ENCODE data around the gene HOXB9. TPM values are rescaled to one million over a fixed set of nuclear protein-coding genes. Genes with fewer than 3 reads are reported as not detected.
A peak's percentile ranks its signal among the peaks of the same experiment; 100 is the strongest.

Gene HOXB9
- total and polyA plus RNA-seq, 2 of the 13 experiments (the other 11 are each of a cell fraction or from before 2014, with no cell fraction given): not detected

- TF ChIP-seq ZNF781 (CRISPR knock-in tag; IDR thresholded peaks at IDR 0.05; ENCODE audit: borderline replicate concordance, not compliant biosample characterization) (no peak), SIX1 (CRISPR knock-in tag; IDR thresholded peaks at IDR 0.05; ENCODE audit: borderline replicate concordance) (no peak), RFX5 (IDR thresholded peaks at IDR 0.05; ENCODE audit: low read depth, low read length) (no peak), SOX5 (CRISPR knock-in tag; IDR thresholded peaks at IDR 0.05; ENCODE audit: borderline replicate concordance) (no peak)
These were observed 22.0 kb downstream of the HOXB9 start (continued) for GRCh38 chr17:48603959-48604769.

GRCh38 chr17:48601539-48602425, 24.4 kb downstream of the HOXB9 start:
- H3K27ac ChIP-seq (ENCODE audit: extremely low read length, insufficient read depth, low read length): no peak overlapping the region
- H3K4me3 ChIP-seq (replicated peaks in 1 of 3; ENCODE audit: insufficient read depth in 1 of 3, low read depth in 2 of 3, low read length in 3 of 3): no peak overlapping the region
- BruUV-seq (replicated peaks): no TSS peak
- DNase-seq (ENCODE audit: low spot score) (no peak), FAIRE-seq (no peak), ATAC-seq (peak; percentile 32; the same call in 2 of the 3 replicates)
- ChIA-PET POLR2A (no interaction called here), CTCF (ENCODE audit: low intra/inter-chr PET ratio, low total read pairs) (interaction anchor here (1.1 kb wide), 1 partner anchor 11 kb away, joined by 4 read pairs; no protein-coding TSS in a partner anchor)
- H3K9ac ChIP-seq (ENCODE audit: insufficient read depth, low read depth, low read length): no peak overlapping the region
- H4K20me1 ChIP-seq (ENCODE audit: insufficient read depth, low read length): peaks cover 2% of the 10 kb centered on the region; the same call in 1 of the 2 replicates
- peaks cover 38 to 98% of the 10 kb centered on the region in 2 experiments for H3K27me3 ChIP-seq (ENCODE audit: control insufficient read depth in 1 of 2, insufficient read depth in 2 of 2, low read length in 2 of 2)
- no peaks in the 10 kb centered on the region for H3K9me3 ChIP-seq (ENCODE audit: low read length)
- WGBS (ENCODE audit: low lambda C conversion rate): 12% methylated on average over 17 of the region's 35 CpGs
- TF ChIP-seq ZNF326 (CRISPR knock-in tag; IDR thresholded peaks at IDR 0.05; ENCODE audit: borderline replicate concordance) (no peak), EZH2 (conservative IDR thresholded peaks at IDR 0.05; ENCODE audit: low read depth, low read length) (peak; percentile 96), NR2F1 (CRISPR knock-in tag; IDR thresholded peaks at IDR 0.05) (no peak)
- intact Hi-C loops (cut with micrococcal nuclease; ENCODE audit: unreplicated experiment): no loop called here
- H3K36me3 ChIP-seq (replicated peaks in 1 of 2; ENCODE audit: control insufficient read depth in 1 of 2, insufficient read depth in 2 of 2, low read length in 2 of 2): no peaks in the 10 kb centered on the region
- H3K4me2 ChIP-seq (ENCODE audit: low read depth, low read length): 0 out of 2 replicates have a peak overlapping the region, but pooled peaks have one; percentile 32
- no peak overlapping the region for H2AFZ ChIP-seq (ENCODE audit: low read length)
- peaks cover 10% of the 10 kb centered on the region; the same call in 1 of the 2 replicates for H3K4me1 ChIP-seq (ENCODE audit: insufficient read depth, low read length)
- H3K79me2 ChIP-seq (ENCODE audit: insufficient read depth, low read length): no peaks in the 10 kb centered on the region
- in situ Hi-C loops (cut with HindIII; ENCODE audit: extremely low pct_ligation_motif_present, low pct_unique_long_range_greater_than_20kb): no loop called here

Data from HepG2 (cell line).